Smooth muscle cell (in vitro differentiated cells): Measurements from ENCODE around the gene SPACA1. TPM values are rescaled to one million over a fixed set of nuclear protein-coding genes. Genes with fewer than 3 reads are reported as not detected.
"Not testable (repeated sequence)": the region's sequence is repeated elsewhere in the genome, so short reads cannot be mapped to it uniquely, and the experiment has no call there.

Experiments used
- DNase-seq: peaks from one replicate; lab custom pipeline; 2025; ENCODE audit not compliant: unreplicated experiment; lab: John Stamatoyannopoulos, UW
- H2AFZ ChIP-seq: fragments of 200-600 bp; sonication (generic); 2 replicates; pipeline ENCODE4 v1.6.0; 2016; ENCODE audit warnings: antibody characterized with exemption, low read depth, mild to moderate bottlenecking
- H3F3A ChIP-seq: fragments of 200-600 bp; sonication (generic); 2 replicates; pipeline ENCODE4 v1.6.0; 2017; ENCODE audit warnings: antibody characterized with exemption, low read depth
- H3K27ac ChIP-seq: fragments of 200-600 bp; sonication (generic); 2 replicates; pipeline ENCODE4 v1.5.1; 2016; ENCODE audit warnings: low read depth, mild to moderate bottlenecking
- H3K27me3 ChIP-seq: fragments of 200-600 bp; sonication (generic); 2 replicates; pipeline ENCODE4 v1.6.1; 2016; ENCODE audit warnings: low read depth, mild to moderate bottlenecking
- H3K36me3 ChIP-seq: fragments of 200-600 bp; sonication (generic); 2 replicates; pipeline ENCODE4 v1.5.1; 2016; ENCODE audit warnings: low read depth
- H3K4me1 ChIP-seq: fragments of 200-600 bp; sonication (generic); 2 replicates; pipeline ENCODE4 v1.5.1; 2016; ENCODE audit warnings: low read depth
- H3K4me2 ChIP-seq: fragments of 200-600 bp; sonication (generic); 2 replicates; pipeline ENCODE4 v1.6.0; 2016; ENCODE audit warnings: mild to moderate bottlenecking
- H3K4me3 ChIP-seq: fragments of 200-600 bp; sonication (generic); 2 replicates; pipeline ENCODE4 v1.5.1; 2016; ENCODE audit warnings: mild to moderate bottlenecking
- H3K79me2 ChIP-seq: fragments of 200-600 bp; sonication (generic); 2 replicates; pipeline ENCODE4 v1.6.0; 2016; ENCODE audit warnings: low read depth, mild to moderate bottlenecking
- H3K9ac ChIP-seq: fragments of 200-600 bp; sonication (generic); 2 replicates; pipeline ENCODE4 v1.6.0; 2016; ENCODE audit warnings: low read depth
- H3K9me3 ChIP-seq: fragments of 200-600 bp; sonication (generic); replicated peaks from 2 replicates; pipeline ENCODE4 v1.5.1; 2016; ENCODE audit warnings: low read depth
- H4K20me1 ChIP-seq: fragments of 200-600 bp; sonication (generic); 2 replicates; pipeline ENCODE4 v1.6.0; 2016; ENCODE audit warnings: low read depth
- WGBS: methylation state at CpG from one replicate; pipeline ENCODE4 v1.1.7; 2016; ENCODE audit warnings: low lambda C conversion rate; 5-methylcytosine and 5-hydroxymethylcytosine counted together
- polyA plus RNA-seq: library from polyadenylated mRNA; unstranded; fragments of >200 nt; fragmentation: Nextera tagmentation; extraction: Ambion mirVana; gene quantifications from 2 replicates; pipeline ENCODE4 v1.2.1, GENCODE V29; 2016
- total RNA-seq: library from RNA; depleted of rRNA; stranded (reverse); fragments of >200 nt; gene quantifications from 2 replicates; pipeline ENCODE4 v1.2.3, GENCODE V29; 2014
- TF ChIP-seq, protein P1 (sequence below): fragments of 200-600 bp; sonication (generic); IDR thresholded peaks from 2 replicates; pipeline ENCODE4 v1.5.1; 2017; ENCODE audit warnings: borderline replicate concordance, mild to moderate bottlenecking, antibody characterized with exemption; ENCODE audit not compliant: insufficient read depth, poor library complexity, severe bottlenecking

Gene SPACA1, protein sequence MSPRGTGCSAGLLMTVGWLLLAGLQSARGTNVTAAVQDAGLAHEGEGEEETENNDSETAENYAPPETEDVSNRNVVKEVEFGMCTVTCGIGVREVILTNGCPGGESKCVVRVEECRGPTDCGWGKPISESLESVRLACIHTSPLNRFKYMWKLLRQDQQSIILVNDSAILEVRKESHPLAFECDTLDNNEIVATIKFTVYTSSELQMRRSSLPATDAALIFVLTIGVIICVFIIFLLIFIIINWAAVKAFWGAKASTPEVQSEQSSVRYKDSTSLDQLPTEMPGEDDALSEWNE
- not detected in 2 replicates for total RNA-seq
- polyA plus RNA-seq: not detected in 2 replicates

DNA sequence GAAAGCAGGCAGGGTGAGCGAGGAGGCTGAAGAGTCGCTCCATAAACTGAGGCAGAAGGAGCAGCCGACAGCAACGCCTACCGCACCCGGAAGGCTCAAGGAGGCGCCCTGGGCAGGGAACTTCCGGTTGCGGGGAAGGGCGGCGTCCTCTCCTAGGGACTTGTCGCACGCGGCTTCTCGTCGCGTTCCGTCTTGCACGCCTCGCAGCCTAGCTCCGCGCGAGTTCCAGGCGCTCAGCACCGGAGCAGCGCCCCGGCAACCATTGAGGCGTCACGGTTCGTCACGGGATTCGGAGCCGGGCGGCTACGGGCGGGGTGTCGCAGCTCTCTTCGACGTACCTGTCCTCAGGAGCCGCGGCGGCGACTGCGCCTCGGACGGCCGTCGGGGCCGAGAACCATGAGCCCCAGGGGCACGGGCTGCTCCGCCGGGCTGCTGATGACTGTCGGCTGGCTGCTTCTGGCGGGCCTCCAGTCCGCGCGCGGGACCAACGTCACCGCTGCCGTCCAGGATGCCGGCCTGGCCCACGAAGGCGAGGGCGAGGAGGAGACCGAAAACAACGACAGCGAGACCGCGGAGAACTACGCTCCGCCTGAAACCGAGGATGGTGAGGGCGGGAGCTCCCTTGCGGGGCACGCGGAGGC lies at the start of gene SPACA1:
Gene SPACA1, plus strand, starts transcription at position 332 of the 641 bp plus-strand sequence. Its CDS starts 65 bp downstream, at position 397.
- H3K4me3 ChIP-seq: no peak within 1 kb of the TSS
- no peaks in the 10 kb centered on the region for H3F3A ChIP-seq
- H3K27me3 ChIP-seq: no peaks in the 10 kb centered on the region
- no peak within 1 kb of the TSS for H3K9ac ChIP-seq
- no peaks in the 10 kb centered on the region for H3K9me3 ChIP-seq
- no peak within 1 kb of the TSS for H3K27ac ChIP-seq
- no peaks in the 10 kb centered on the region for H3K36me3 ChIP-seq
- H4K20me1 ChIP-seq: no peaks in the 10 kb centered on the region
- WGBS: 97% methylated on average over 76 of the region's 77 CpGs
- TF ChIP-seq, protein P1, sequence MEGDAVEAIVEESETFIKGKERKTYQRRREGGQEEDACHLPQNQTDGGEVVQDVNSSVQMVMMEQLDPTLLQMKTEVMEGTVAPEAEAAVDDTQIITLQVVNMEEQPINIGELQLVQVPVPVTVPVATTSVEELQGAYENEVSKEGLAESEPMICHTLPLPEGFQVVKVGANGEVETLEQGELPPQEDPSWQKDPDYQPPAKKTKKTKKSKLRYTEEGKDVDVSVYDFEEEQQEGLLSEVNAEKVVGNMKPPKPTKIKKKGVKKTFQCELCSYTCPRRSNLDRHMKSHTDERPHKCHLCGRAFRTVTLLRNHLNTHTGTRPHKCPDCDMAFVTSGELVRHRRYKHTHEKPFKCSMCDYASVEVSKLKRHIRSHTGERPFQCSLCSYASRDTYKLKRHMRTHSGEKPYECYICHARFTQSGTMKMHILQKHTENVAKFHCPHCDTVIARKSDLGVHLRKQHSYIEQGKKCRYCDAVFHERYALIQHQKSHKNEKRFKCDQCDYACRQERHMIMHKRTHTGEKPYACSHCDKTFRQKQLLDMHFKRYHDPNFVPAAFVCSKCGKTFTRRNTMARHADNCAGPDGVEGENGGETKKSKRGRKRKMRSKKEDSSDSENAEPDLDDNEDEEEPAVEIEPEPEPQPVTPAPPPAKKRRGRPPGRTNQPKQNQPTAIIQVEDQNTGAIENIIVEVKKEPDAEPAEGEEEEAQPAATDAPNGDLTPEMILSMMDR: no peak
- peaks cover 4% of the 10 kb centered on the region for H3K4me1 ChIP-seq
- DNase-seq: no peak
- H2AFZ ChIP-seq: no peak within 1 kb of the TSS
- no peak within 1 kb of the TSS for H3K4me2 ChIP-seq
- no peaks in the 10 kb centered on the region for H3K79me2 ChIP-seq

DNA sequence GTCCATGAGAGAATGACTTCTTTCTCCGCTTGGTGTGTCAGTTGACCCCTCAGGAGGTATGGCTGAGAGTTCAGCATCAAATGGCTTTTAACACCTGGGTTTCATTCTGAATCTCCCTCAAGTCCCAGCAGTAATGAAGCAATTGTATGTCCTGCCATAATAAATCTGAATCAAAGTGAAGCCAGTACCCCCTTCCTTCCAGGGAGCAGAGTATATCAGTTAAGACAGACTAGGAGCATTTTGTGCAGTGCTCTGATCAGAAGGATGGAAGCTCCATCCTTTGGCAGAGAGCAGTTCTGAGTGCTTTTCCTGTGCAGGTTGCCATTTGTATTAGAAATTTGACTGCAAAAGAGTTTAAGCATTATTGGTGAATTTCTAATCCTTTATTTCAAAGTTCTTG lies 46.9 kb upstream of the SPACA1 start:
- no peak for DNase-seq
- Histone ChIP-seq H3K27ac (no peak overlapping the region), H3K9me3 (no peaks in the 10 kb centered on the region), H3K4me1 (no peaks in the 10 kb centered on the region), H2AFZ (no peak overlapping the region), H3K4me3 (no peak overlapping the region), H3K9ac (no peak overlapping the region), H3K36me3 (no peaks in the 10 kb centered on the region), H3K27me3 (no peaks in the 10 kb centered on the region), H3F3A (no peaks in the 10 kb centered on the region), H3K79me2 (no peaks in the 10 kb centered on the region), H4K20me1 (no peaks in the 10 kb centered on the region), H3K4me2 (no peak overlapping the region)
- 95% methylated on average over 1 of the region's 1 CpG for WGBS
- TF ChIP-seq, protein P1: no peak

DNA sequence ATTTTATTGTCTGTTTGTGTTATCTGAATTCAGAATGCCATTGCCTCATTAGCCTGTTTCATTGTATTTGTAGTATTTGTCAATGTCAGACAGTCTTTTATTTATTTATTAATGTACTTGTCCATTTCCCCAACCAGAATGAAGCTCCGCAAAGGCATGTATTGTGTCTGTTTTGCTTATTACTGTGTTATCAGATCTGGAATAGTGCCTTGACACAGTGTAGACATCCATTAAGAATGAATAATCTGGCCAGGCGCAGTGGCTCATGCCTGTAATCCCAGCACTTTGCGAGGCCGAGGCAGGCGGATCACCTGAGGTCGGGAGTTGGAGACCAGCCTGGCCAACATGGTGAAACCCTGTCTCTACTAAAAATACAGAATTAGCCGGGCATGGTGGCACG lies 46.4 kb upstream of the SPACA1 start:
- H3K4me1 ChIP-seq, H3K9me3 ChIP-seq, H3K27ac ChIP-seq, H3K4me2 ChIP-seq, H3F3A ChIP-seq, H3K27me3 ChIP-seq, H2AFZ ChIP-seq, DNase-seq, H3K36me3 ChIP-seq, H3K79me2 ChIP-seq, H3K4me3 ChIP-seq, H3K9ac ChIP-seq, H4K20me1 ChIP-seq: not testable (repeated sequence)
- WGBS: 90% methylated on average over 8 of the region's 8 CpGs

DNA sequence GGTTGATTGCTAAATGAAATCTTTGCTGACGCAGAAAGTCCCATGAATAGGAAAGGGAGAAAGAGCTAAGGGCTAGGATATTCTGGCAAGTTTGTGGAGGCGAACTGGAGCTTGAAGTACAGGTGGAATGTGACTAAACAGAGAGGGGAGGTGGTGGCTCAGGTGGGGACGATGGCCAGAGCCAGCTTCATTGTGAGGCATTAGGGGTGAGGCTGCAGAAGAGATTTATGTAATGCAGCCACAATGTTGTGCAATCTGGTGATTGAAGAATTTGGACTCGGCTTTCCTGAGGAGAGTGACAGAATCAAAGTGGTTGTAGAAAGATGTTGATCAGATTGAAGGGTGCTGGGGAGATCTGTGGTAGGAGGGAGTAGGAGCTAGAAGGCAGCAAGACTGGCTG lies 42.9 kb upstream of the SPACA1 start:
- Histone ChIP-seq H3K79me2 (no peaks in the 10 kb centered on the region), H2AFZ (no peak overlapping the region), H4K20me1 (no peaks in the 10 kb centered on the region), H3K4me2 (no peak overlapping the region), H3K9me3 (no peaks in the 10 kb centered on the region), H3K27ac (no peak overlapping the region), H3K4me1 (no peaks in the 10 kb centered on the region), H3K4me3 (no peak overlapping the region), H3K27me3 (no peaks in the 10 kb centered on the region), H3K9ac (no peak overlapping the region), H3K36me3 (no peaks in the 10 kb centered on the region), H3F3A (no peaks in the 10 kb centered on the region)
- DNase-seq: no peak
- WGBS: 79% methylated on average over 4 of the region's 4 CpGs
- TF ChIP-seq, protein P1: no peak
